ENCODE results near the gene HSPA14.
"Not testable (repeated sequence)": the region's sequence is repeated elsewhere in the genome, so short reads cannot be mapped to it uniquely, and the experiment has no call there.

Gene HSPA14

GRCh38 chr10:14852236-14852635 lies 14.1 kb downstream of the HSPA14 start:
- in situ Hi-C loops (cut with MboI; ENCODE audit: low sequenced_read_pairs, unreplicated experiment) = no loop called here
- TF ChIP-seq CTCF (IDR thresholded peaks at IDR 0.05; ENCODE audit: borderline replicate concordance, control extremely low read depth, extremely low read depth, insufficient read depth, missing control alignments) = no peak
- no peak for DNase-seq (ENCODE audit: low spot score)

- no peak for TF ChIP-seq CTCF (IDR thresholded peaks at IDR 0.05; ENCODE audit: borderline replicate concordance, control extremely low read depth, extremely low read depth, insufficient read depth, missing control alignments)
- in situ Hi-C loops (cut with MboI; ENCODE audit: low sequenced_read_pairs, unreplicated experiment) = no loop called here
Measured at GRCh38 chr10:14855453-14855852, 17.3 kb downstream of the HSPA14 start.

GRCh38 chr10:14858338-14858960 lies 20.3 kb downstream of the HSPA14 start:
- in situ Hi-C loops (cut with MboI; ENCODE audit: low sequenced_read_pairs, unreplicated experiment) = no loop called here
- DNase-seq (ENCODE audit: low spot score) = no peak
- TF ChIP-seq CTCF (IDR thresholded peaks at IDR 0.05; ENCODE audit: borderline replicate concordance, control extremely low read depth, extremely low read depth, insufficient read depth, missing control alignments) = no peak

More at GRCh38 chr10:14855453-14855852, 17.3 kb downstream of the HSPA14 start:
- DNase-seq (ENCODE audit: low spot score) = no peak

GRCh38 chr10:14859043-14859442 lies 20.9 kb downstream of the HSPA14 start:
- in situ Hi-C loops (cut with MboI; ENCODE audit: low sequenced_read_pairs, unreplicated experiment) = no loop called here
- DNase-seq (ENCODE audit: low spot score) = no peak
- no peak for TF ChIP-seq CTCF (IDR thresholded peaks at IDR 0.05; ENCODE audit: borderline replicate concordance, control extremely low read depth, extremely low read depth, insufficient read depth, missing control alignments)

GRCh38 chr10:14859775-14860174 lies 21.7 kb downstream of the HSPA14 start:
- in situ Hi-C loops (cut with MboI; ENCODE audit: low sequenced_read_pairs, unreplicated experiment) = no loop called here
- no peak for TF ChIP-seq CTCF (IDR thresholded peaks at IDR 0.05; ENCODE audit: borderline replicate concordance, control extremely low read depth, extremely low read depth, insufficient read depth, missing control alignments)
- no peak for DNase-seq (ENCODE audit: low spot score)

GRCh38 chr10:14860791-14861190 lies 22.7 kb downstream of the HSPA14 start:
- DNase-seq (ENCODE audit: low spot score) = no peak
- no peak for TF ChIP-seq CTCF (IDR thresholded peaks at IDR 0.05; ENCODE audit: borderline replicate concordance, control extremely low read depth, extremely low read depth, insufficient read depth, missing control alignments)
- in situ Hi-C loops (cut with MboI; ENCODE audit: low sequenced_read_pairs, unreplicated experiment) = no loop called here

- DNase-seq (ENCODE audit: low spot score); in situ Hi-C loops (cut with MboI; ENCODE audit: low sequenced_read_pairs, unreplicated experiment): not testable (repeated sequence)
Measured at GRCh38 chr10:14864466-14864865, 26.4 kb downstream of the HSPA14 start.

GRCh38 chr10:14864871-14865270 lies 26.8 kb downstream of the HSPA14 start:
- DNase-seq (ENCODE audit: low spot score); in situ Hi-C loops (cut with MboI; ENCODE audit: low sequenced_read_pairs, unreplicated experiment): not testable (repeated sequence)

Measured in GM13976 (cell line).